ENCODE measurements around the gene ABCA7. TPM values are rescaled to one million over a fixed set of nuclear protein-coding genes. Genes with fewer than 3 reads are reported as not detected.

ABCA7 gene
- total RNA-seq, 2 experiments from 2014 or later, result 75.9 to 87.5 TPM

- no peaks in the 10 kb centered on the region for H3K27me3 Mint-ChIP-seq
- peaks cover 54% of the 10 kb centered on the region for H3K4me1 Mint-ChIP-seq
- peak overlapping the region; percentile 22 for H3K4me3 Mint-ChIP-seq
- H3K9me3 Mint-ChIP-seq, result peaks cover 8% of the 10 kb centered on the region
- ChIA-PET POLR2A (interaction anchor here (0.6 kb wide), 1 partner anchor 164 kb away, joined by 4 read pairs; no protein-coding TSS in a partner anchor), CTCF (interaction anchor here (0.7 to 2.3 kb wide), 5 partner anchors 11 to 142 kb away, joined by 3 to 7 read pairs (median 3); no protein-coding TSS in a partner anchor)
- peaks cover 13% of the 10 kb centered on the region for H3K36me3 Mint-ChIP-seq (ENCODE audit: low read depth)
- DNase-seq, result no peak
- peak overlapping the region; percentile 89 for H3K27ac Mint-ChIP-seq
These were observed 62.7 kb downstream of the ABCA7 start for GRCh38 chr19:1102407-1103131.

GRCh38 chr19:1103132-1103707, 63.3 kb downstream of the ABCA7 start:
- peaks cover 8% of the 10 kb centered on the region for H3K9me3 Mint-ChIP-seq
- no peak for DNase-seq
- peaks cover 49% of the 10 kb centered on the region for H3K4me1 Mint-ChIP-seq

GRCh38 chr19:1103708-1104310, 63.9 kb downstream of the ABCA7 start, which contains the start of gene GPX4:
Gene GPX4 (plus strand): TSS chr19:1103994. CDS start chr19:1104044, 50 bp downstream.
- Mint-ChIP-seq H3K27me3 (no peaks in the 10 kb centered on the region), H3K4me1 (peaks cover 44% of the 10 kb centered on the region), H3K36me3 (ENCODE audit: low read depth) (peaks cover 10% of the 10 kb centered on the region), H3K27ac (peak within 1 kb of the TSS; percentile 89), H3K9me3 (peaks cover 7% of the 10 kb centered on the region), H3K4me3 (peak within 1 kb of the TSS; percentile 72)
- peak; percentile 99 for DNase-seq
- CTCF ChIA-PET, result interaction anchor here (0.5 to 2.3 kb wide), 4 partner anchors 9 to 463 kb away, joined by 3 to 7 read pairs (median 3); no protein-coding TSS in a partner anchor
- POLR2A ChIA-PET, result no interaction called here

More at GRCh38 chr19:1103132-1103707, 63.3 kb downstream of the ABCA7 start:
- Mint-ChIP-seq H3K4me3 (peak overlapping the region; percentile 54), H3K36me3 (ENCODE audit: low read depth) (peaks cover 13% of the 10 kb centered on the region), H3K27me3 (no peaks in the 10 kb centered on the region), H3K27ac (peak overlapping the region; percentile 89)
- POLR2A ChIA-PET, result interaction anchor here (0.6 kb wide), 1 partner anchor 165 kb away, joined by 4 read pairs; no protein-coding TSS in a partner anchor
- CTCF ChIA-PET, result interaction anchor here (0.7 to 2.3 kb wide), 5 partner anchors 10 to 141 kb away, joined by 3 to 7 read pairs (median 3); no protein-coding TSS in a partner anchor

- peaks cover 9% of the 10 kb centered on the region for H3K36me3 Mint-ChIP-seq (ENCODE audit: low read depth)
- peak overlapping the region; percentile 5 for H3K27ac Mint-ChIP-seq
- peaks cover 4% of the 10 kb centered on the region for H3K9me3 Mint-ChIP-seq
- H3K4me3 Mint-ChIP-seq, result peak overlapping the region; percentile 72
- ChIA-PET POLR2A (no interaction called here), CTCF (interaction anchor here (0.5 to 2.3 kb wide), 4 partner anchors 9 to 463 kb away, joined by 3 to 7 read pairs (median 3); no protein-coding TSS in a partner anchor)
- DNase-seq, result peak; percentile 70
- no peaks in the 10 kb centered on the region for H3K27me3 Mint-ChIP-seq
- H3K4me1 Mint-ChIP-seq, result peaks cover 38% of the 10 kb centered on the region
These were observed 64.6 kb downstream of the ABCA7 start for GRCh38 chr19:1104311-1105007.

GRCh38 chr19:1105008-1105872, 65.3 kb downstream of the ABCA7 start:
- no peak for DNase-seq
- Mint-ChIP-seq H3K27me3 (no peaks in the 10 kb centered on the region), H3K36me3 (ENCODE audit: low read depth) (peaks cover 2% of the 10 kb centered on the region), H3K9me3 (no peaks in the 10 kb centered on the region), H3K4me1 (peaks cover 33% of the 10 kb centered on the region), H3K4me3 (peak overlapping the region; percentile 72), H3K27ac (peak overlapping the region; percentile 62)
- POLR2A ChIA-PET, result no interaction called here
- CTCF ChIA-PET, result interaction anchor here (0.8 to 1.2 kb wide), 3 partner anchors 7 to 31 kb away, joined by 3 read pairs; no protein-coding TSS in a partner anchor

GRCh38 chr19:1105873-1106840, 66.2 kb downstream of the ABCA7 start:
- Mint-ChIP-seq H3K36me3 (ENCODE audit: low read depth) (peaks cover 2% of the 10 kb centered on the region), H3K9me3 (no peaks in the 10 kb centered on the region), H3K27me3 (no peaks in the 10 kb centered on the region), H3K4me3 (peak overlapping the region; percentile 61), H3K27ac (peak overlapping the region; percentile 62), H3K4me1 (peaks cover 29% of the 10 kb centered on the region)
- ChIA-PET POLR2A (no interaction called here), CTCF (interaction anchor here (0.5 to 1.2 kb wide), 4 partner anchors 8 to 71 kb away, joined by 3 read pairs; no protein-coding TSS in a partner anchor)
- no peak for DNase-seq

- peaks cover 20% of the 10 kb centered on the region for H3K4me1 Mint-ChIP-seq
- POLR2A ChIA-PET, result no interaction called here
- no peaks in the 10 kb centered on the region for H3K9me3 Mint-ChIP-seq
- CTCF ChIA-PET, result interaction anchor here (0.5 kb wide), 1 partner anchor 70 kb away, joined by 3 read pairs; no protein-coding TSS in a partner anchor
- H3K27ac Mint-ChIP-seq, result peak overlapping the region; percentile 3
- H3K36me3 Mint-ChIP-seq (ENCODE audit: low read depth), result peaks cover 2% of the 10 kb centered on the region
- H3K27me3 Mint-ChIP-seq, result no peaks in the 10 kb centered on the region
- H3K4me3 Mint-ChIP-seq, result peak overlapping the region; percentile 35
- DNase-seq, result no peak
These were observed 67.1 kb downstream of the ABCA7 start for GRCh38 chr19:1106841-1107660.

GRCh38 chr19:1107661-1108261, 67.9 kb downstream of the ABCA7 start:
- H3K9me3 Mint-ChIP-seq, result no peaks in the 10 kb centered on the region
- CTCF ChIA-PET, result no interaction called here
- H3K4me3 Mint-ChIP-seq, result no peak overlapping the region
- H3K27ac Mint-ChIP-seq, result no peak overlapping the region
- no peaks in the 10 kb centered on the region for H3K27me3 Mint-ChIP-seq
- no peak for DNase-seq
- peaks cover 2% of the 10 kb centered on the region for H3K36me3 Mint-ChIP-seq (ENCODE audit: low read depth)
- POLR2A ChIA-PET, result no interaction called here
- peaks cover 15% of the 10 kb centered on the region for H3K4me1 Mint-ChIP-seq

- H3K4me3 Mint-ChIP-seq, result no peak overlapping the region
- H3K36me3 Mint-ChIP-seq (ENCODE audit: low read depth), result peaks cover 2% of the 10 kb centered on the region
- CTCF ChIA-PET, result no interaction called here
- no peak for DNase-seq
- no peaks in the 10 kb centered on the region for H3K27me3 Mint-ChIP-seq
- H3K4me1 Mint-ChIP-seq, result peaks cover 10% of the 10 kb centered on the region
- H3K9me3 Mint-ChIP-seq, result no peaks in the 10 kb centered on the region
- POLR2A ChIA-PET, result no interaction called here
- H3K27ac Mint-ChIP-seq, result no peak overlapping the region
These were observed 68.6 kb downstream of the ABCA7 start for GRCh38 chr19:1108291-1109031.
